ENCODE data around the gene RANGAP1. TPM values are rescaled to one million over a fixed set of nuclear protein-coding genes. Genes with fewer than 3 reads are reported as not detected.

Gene RANGAP1
- total and polyA plus RNA-seq, 4 donors, result 29.9 to 106 (median 62.9) TPM

- peak overlapping the region; percentile 62 for H3K27ac ChIP-seq (ENCODE audit: low read depth, low read length)
- H3K4me1 ChIP-seq (ENCODE audit: control insufficient read depth, insufficient read depth, low read length), result peaks cover 14% of the 10 kb centered on the region
- H3K36me3 ChIP-seq (ENCODE audit: control insufficient read depth, insufficient read depth, low read length), result peaks cover 21% of the 10 kb centered on the region
- 5% methylated on average over 11 of the region's 15 CpGs for WGBS (ENCODE audit: insufficient coverage)
- no peak for DNase-seq (ENCODE audit: low read depth in 4 of 6, low spot score in 6 of 6)
- no peaks in the 10 kb centered on the region for H3K27me3 ChIP-seq (ENCODE audit: control insufficient read depth, insufficient read depth, low read length)
- H3K4me3 ChIP-seq (ENCODE audit: low read depth, low read length), result peak overlapping the region; percentile 87
- H3K9me3 ChIP-seq (ENCODE audit: control insufficient read depth, insufficient read depth, low read length), result no peaks in the 10 kb centered on the region
These were observed 678 bp upstream of the RANGAP1 start for GRCh38 chr22:41286639-41287091.

DNA sequence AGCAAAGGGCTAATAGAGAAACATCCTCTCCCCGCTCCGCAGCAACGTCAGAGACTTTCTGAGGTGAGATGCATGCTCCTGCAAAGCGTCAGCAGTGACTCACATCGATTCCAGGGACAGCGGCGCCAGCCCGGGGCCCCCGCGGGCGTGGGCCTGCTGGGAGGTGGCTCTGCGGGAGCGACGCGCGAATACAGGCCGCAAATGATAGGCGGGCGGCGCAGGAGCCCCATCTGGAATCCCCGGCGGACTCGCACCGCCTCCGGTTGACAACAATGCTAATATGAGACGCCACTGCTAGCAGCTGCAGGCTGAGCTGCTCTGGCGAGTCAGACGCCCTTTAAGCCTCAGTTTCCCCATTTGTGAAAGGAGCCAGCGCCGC is 557 bp downstream of the RANGAP1 start:
- Histone ChIP-seq H3K4me1 (ENCODE audit: control insufficient read depth, insufficient read depth, low read length) (peaks cover 14% of the 10 kb centered on the region), H3K36me3 (ENCODE audit: control insufficient read depth, insufficient read depth, low read length) (peaks cover 33% of the 10 kb centered on the region), H3K9me3 (ENCODE audit: control insufficient read depth, insufficient read depth, low read length) (no peaks in the 10 kb centered on the region), H3K4me3 (ENCODE audit: low read depth, low read length) (peak overlapping the region; percentile 87), H3K27me3 (ENCODE audit: control insufficient read depth, insufficient read depth, low read length) (no peaks in the 10 kb centered on the region), H3K27ac (ENCODE audit: low read depth, low read length) (peak overlapping the region; percentile 72)
- WGBS (ENCODE audit: insufficient coverage), result 0% methylated on average over 27 of the region's 30 CpGs
- peak in 1 of 6 donors; percentile 45 for DNase-seq (ENCODE audit: low read depth in 4 of 6, low spot score in 6 of 6)

DNA sequence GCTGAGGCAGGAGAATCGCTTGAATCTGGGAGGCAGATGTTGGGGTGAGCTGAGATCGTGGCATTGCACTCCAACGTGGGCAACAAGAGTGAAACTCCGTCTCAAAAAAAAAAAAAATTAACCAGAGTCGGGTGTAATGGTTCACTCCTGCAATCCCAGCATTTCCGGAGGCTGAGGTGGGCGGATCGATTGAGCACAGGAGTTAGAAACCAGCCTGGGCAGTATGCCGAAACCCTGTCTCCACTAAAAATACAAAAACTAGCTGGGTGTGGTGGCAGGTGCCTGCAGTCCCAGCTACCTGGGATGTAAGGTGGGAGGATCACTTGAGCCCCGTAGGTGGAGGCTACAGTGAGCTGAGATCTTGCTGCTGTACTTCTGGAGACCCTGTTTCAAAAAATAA is 1.5 kb downstream of the RANGAP1 start:
- H3K27ac ChIP-seq (ENCODE audit: low read depth, low read length), result no peak overlapping the region
- peaks cover 14% of the 10 kb centered on the region for H3K4me1 ChIP-seq (ENCODE audit: control insufficient read depth, insufficient read depth, low read length)
- DNase-seq (ENCODE audit: low read depth in 4 of 6, low spot score in 6 of 6), result no peak
- H3K27me3 ChIP-seq (ENCODE audit: control insufficient read depth, insufficient read depth, low read length), result no peaks in the 10 kb centered on the region
- H3K9me3 ChIP-seq (ENCODE audit: control insufficient read depth, insufficient read depth, low read length), result no peaks in the 10 kb centered on the region
- WGBS (ENCODE audit: insufficient coverage), result 100% methylated on average over 6 of the region's 10 CpGs
- no peak overlapping the region for H3K4me3 ChIP-seq (ENCODE audit: low read depth, low read length)
- peaks cover 43% of the 10 kb centered on the region for H3K36me3 ChIP-seq (ENCODE audit: control insufficient read depth, insufficient read depth, low read length)

- no peak for DNase-seq (ENCODE audit: low read depth in 4 of 6, low spot score in 6 of 6)
- Histone ChIP-seq H3K36me3 (ENCODE audit: control insufficient read depth, insufficient read depth, low read length) (peaks cover 75% of the 10 kb centered on the region), H3K9me3 (ENCODE audit: control insufficient read depth, insufficient read depth, low read length) (no peaks in the 10 kb centered on the region), H3K27me3 (ENCODE audit: control insufficient read depth, insufficient read depth, low read length) (no peaks in the 10 kb centered on the region), H3K27ac (ENCODE audit: low read depth, low read length) (no peak overlapping the region), H3K4me3 (ENCODE audit: low read depth, low read length) (no peak overlapping the region), H3K4me1 (ENCODE audit: control insufficient read depth, insufficient read depth, low read length) (peaks cover 14% of the 10 kb centered on the region)
- 94% methylated on average over 2 of the region's 2 CpGs for WGBS (ENCODE audit: insufficient coverage)
These were observed 5.1 kb downstream of the RANGAP1 start for GRCh38 chr22:41280854-41281253.

DNA sequence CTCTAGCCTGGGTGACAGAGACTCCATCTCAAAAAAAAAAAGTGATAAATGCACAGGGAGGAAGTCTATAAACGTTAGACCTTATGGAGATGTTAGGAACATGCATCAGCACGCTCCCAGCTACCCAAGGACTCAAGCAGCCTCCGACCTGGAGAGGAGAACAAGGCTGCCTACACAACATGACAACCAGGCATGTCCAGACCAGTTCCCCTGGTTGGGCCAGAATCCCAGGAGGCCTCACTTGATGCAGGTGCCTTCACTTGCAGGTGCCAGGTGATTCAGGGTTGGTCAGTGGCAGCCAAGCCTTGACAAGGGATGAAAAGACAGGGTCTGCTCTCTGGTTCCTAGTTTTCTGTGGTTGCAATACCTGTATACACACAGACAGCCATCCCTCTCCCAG is 5.9 kb downstream of the RANGAP1 start:
- Histone ChIP-seq H3K27me3 (ENCODE audit: control insufficient read depth, insufficient read depth, low read length) (no peaks in the 10 kb centered on the region), H3K27ac (ENCODE audit: low read depth, low read length) (no peak overlapping the region), H3K4me3 (ENCODE audit: low read depth, low read length) (no peak overlapping the region), H3K4me1 (ENCODE audit: control insufficient read depth, insufficient read depth, low read length) (peaks cover 6% of the 10 kb centered on the region), H3K9me3 (ENCODE audit: control insufficient read depth, insufficient read depth, low read length) (no peaks in the 10 kb centered on the region), H3K36me3 (ENCODE audit: control insufficient read depth, insufficient read depth, low read length) (peaks cover 83% of the 10 kb centered on the region)
- WGBS (ENCODE audit: insufficient coverage), result 97% methylated on average over 3 of the region's 3 CpGs
- DNase-seq (ENCODE audit: low read depth in 4 of 6, low spot score in 6 of 6), result no peak

DNA sequence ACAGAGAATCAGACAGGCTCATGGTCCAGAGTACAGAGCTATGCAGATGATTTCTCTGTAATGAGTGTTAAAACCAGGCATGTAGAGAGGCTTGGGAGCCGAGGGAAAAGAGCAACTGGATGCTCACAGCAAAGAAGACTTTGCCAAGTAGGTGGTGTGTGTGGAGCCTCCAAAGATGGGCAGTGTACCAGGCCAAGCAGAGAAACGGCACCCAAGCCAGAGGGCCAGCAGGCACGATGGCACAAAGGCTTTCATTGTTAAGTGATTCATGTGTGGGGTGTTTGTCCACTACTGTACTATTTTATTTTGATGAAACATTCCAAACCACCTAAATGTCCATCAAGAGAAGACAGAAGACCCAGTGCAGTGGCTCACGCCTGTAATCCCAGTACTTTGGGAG is 11.1 kb downstream of the RANGAP1 start:
- Histone ChIP-seq H3K36me3 (ENCODE audit: control insufficient read depth, insufficient read depth, low read length) (peaks cover 93% of the 10 kb centered on the region), H3K27ac (ENCODE audit: low read depth, low read length) (no peak overlapping the region), H3K4me1 (ENCODE audit: control insufficient read depth, insufficient read depth, low read length) (no peaks in the 10 kb centered on the region), H3K4me3 (ENCODE audit: low read depth, low read length) (no peak overlapping the region), H3K9me3 (ENCODE audit: control insufficient read depth, insufficient read depth, low read length) (no peaks in the 10 kb centered on the region), H3K27me3 (ENCODE audit: control insufficient read depth, insufficient read depth, low read length) (no peaks in the 10 kb centered on the region)
- no peak for DNase-seq (ENCODE audit: low read depth in 4 of 6, low spot score in 6 of 6)
- WGBS (ENCODE audit: insufficient coverage), result 80% methylated on average over 1 of the region's 4 CpGs

GRCh38 chr22:41273128-41273527 is 12.9 kb downstream of the RANGAP1 start:
- H3K36me3 ChIP-seq (ENCODE audit: control insufficient read depth, insufficient read depth, low read length), result peaks cover 95% of the 10 kb centered on the region
- no peak overlapping the region for H3K27ac ChIP-seq (ENCODE audit: low read depth, low read length)
- H3K4me3 ChIP-seq (ENCODE audit: low read depth, low read length), result no peak overlapping the region
- no peaks in the 10 kb centered on the region for H3K9me3 ChIP-seq (ENCODE audit: control insufficient read depth, insufficient read depth, low read length)
- 95% methylated on average over 7 of the region's 7 CpGs for WGBS (ENCODE audit: insufficient coverage)
- H3K27me3 ChIP-seq (ENCODE audit: control insufficient read depth, insufficient read depth, low read length), result no peaks in the 10 kb centered on the region
- H3K4me1 ChIP-seq (ENCODE audit: control insufficient read depth, insufficient read depth, low read length), result no peaks in the 10 kb centered on the region
- DNase-seq (ENCODE audit: low read depth in 4 of 6, low spot score in 6 of 6), result no peak

DNA sequence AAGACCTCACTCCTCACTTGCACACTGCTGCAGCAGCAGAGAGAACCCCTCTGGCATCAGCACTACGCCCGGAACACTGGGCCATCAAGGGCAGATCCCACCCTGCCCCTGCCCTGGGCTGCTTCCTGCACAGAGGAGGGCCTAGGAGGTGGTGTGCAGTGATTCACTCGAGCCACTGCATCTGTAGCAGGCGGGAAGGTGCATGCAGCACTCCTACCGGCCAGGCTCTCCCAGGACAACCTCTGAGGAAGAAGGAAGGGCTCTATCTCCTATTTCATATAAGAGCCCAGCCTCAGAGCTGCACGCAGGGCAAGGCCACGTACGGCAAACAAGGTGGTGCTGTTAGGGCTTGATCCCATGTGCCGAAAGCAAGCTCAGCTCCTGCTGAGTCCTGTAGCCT is 14.2 kb downstream of the RANGAP1 start:
- no peak for DNase-seq (ENCODE audit: low read depth in 4 of 6, low spot score in 6 of 6)
- Histone ChIP-seq H3K4me3 (ENCODE audit: low read depth, low read length) (no peak overlapping the region), H3K27me3 (ENCODE audit: control insufficient read depth, insufficient read depth, low read length) (no peaks in the 10 kb centered on the region), H3K9me3 (ENCODE audit: control insufficient read depth, insufficient read depth, low read length) (no peaks in the 10 kb centered on the region), H3K27ac (ENCODE audit: low read depth, low read length) (no peak overlapping the region), H3K36me3 (ENCODE audit: control insufficient read depth, insufficient read depth, low read length) (peaks cover 93% of the 10 kb centered on the region), H3K4me1 (ENCODE audit: control insufficient read depth, insufficient read depth, low read length) (no peaks in the 10 kb centered on the region)
- WGBS (ENCODE audit: insufficient coverage), result 98% methylated on average over 8 of the region's 9 CpGs

DNA sequence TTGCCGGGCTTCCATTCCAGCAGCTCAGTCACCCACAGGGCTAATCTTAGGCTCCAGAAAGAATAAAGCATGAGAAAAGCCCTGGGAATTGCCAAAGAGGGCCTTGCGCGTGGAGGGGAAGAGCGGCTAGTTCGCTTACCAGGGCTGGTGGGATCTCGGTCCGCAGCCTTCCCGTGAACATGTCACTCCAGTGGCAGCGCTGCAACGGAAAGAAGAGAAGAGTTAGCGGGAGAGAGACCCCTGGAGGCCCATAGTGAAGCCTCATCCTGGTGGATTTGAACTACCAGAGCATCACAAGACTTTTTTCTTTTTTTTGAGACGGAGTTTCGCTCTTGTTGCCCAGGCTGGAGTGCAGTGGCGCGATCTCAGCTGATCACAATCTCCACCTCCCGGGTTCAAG is 18.0 kb downstream of the RANGAP1 start:
- no peak overlapping the region for H3K27ac ChIP-seq (ENCODE audit: low read depth, low read length)
- no peaks in the 10 kb centered on the region for H3K27me3 ChIP-seq (ENCODE audit: control insufficient read depth, insufficient read depth, low read length)
- H3K9me3 ChIP-seq (ENCODE audit: control insufficient read depth, insufficient read depth, low read length), result no peaks in the 10 kb centered on the region
- no peak for DNase-seq (ENCODE audit: low read depth in 4 of 6, low spot score in 6 of 6)
- 95% methylated on average over 15 of the region's 16 CpGs for WGBS (ENCODE audit: insufficient coverage)
- H3K4me1 ChIP-seq (ENCODE audit: control insufficient read depth, insufficient read depth, low read length), result no peaks in the 10 kb centered on the region
- peaks cover 92% of the 10 kb centered on the region for H3K36me3 ChIP-seq (ENCODE audit: control insufficient read depth, insufficient read depth, low read length)
- H3K4me3 ChIP-seq (ENCODE audit: low read depth, low read length), result no peak overlapping the region

- no peaks in the 10 kb centered on the region for H3K27me3 ChIP-seq (ENCODE audit: control insufficient read depth, insufficient read depth, low read length)
- WGBS (ENCODE audit: insufficient coverage), result 76% methylated on average over 15 of the region's 15 CpGs
- H3K9me3 ChIP-seq (ENCODE audit: control insufficient read depth, insufficient read depth, low read length), result no peaks in the 10 kb centered on the region
- H3K4me3 ChIP-seq (ENCODE audit: low read depth, low read length), result no peak overlapping the region
- H3K4me1 ChIP-seq (ENCODE audit: control insufficient read depth, insufficient read depth, low read length), result no peaks in the 10 kb centered on the region
- no peak for DNase-seq (ENCODE audit: low read depth in 4 of 6, low spot score in 6 of 6)
- H3K27ac ChIP-seq (ENCODE audit: low read depth, low read length), result no peak overlapping the region
- H3K36me3 ChIP-seq (ENCODE audit: control insufficient read depth, insufficient read depth, low read length), result peaks cover 91% of the 10 kb centered on the region
These were observed 21.5 kb downstream of the RANGAP1 start for GRCh38 chr22:41264408-41264941.
